GM21381 (cell line): ENCODE results near the gene RAB1A.

Source experiments
- ATAC-seq: cut with Tn5 transposase; IDR thresholded peaks from one replicate; pipeline ENCODE4 v1.9.1; 2021; ENCODE audit warnings: mild to moderate bottlenecking, moderate library complexity; ENCODE audit not compliant: unreplicated experiment

Gene RAB1A

DNA sequence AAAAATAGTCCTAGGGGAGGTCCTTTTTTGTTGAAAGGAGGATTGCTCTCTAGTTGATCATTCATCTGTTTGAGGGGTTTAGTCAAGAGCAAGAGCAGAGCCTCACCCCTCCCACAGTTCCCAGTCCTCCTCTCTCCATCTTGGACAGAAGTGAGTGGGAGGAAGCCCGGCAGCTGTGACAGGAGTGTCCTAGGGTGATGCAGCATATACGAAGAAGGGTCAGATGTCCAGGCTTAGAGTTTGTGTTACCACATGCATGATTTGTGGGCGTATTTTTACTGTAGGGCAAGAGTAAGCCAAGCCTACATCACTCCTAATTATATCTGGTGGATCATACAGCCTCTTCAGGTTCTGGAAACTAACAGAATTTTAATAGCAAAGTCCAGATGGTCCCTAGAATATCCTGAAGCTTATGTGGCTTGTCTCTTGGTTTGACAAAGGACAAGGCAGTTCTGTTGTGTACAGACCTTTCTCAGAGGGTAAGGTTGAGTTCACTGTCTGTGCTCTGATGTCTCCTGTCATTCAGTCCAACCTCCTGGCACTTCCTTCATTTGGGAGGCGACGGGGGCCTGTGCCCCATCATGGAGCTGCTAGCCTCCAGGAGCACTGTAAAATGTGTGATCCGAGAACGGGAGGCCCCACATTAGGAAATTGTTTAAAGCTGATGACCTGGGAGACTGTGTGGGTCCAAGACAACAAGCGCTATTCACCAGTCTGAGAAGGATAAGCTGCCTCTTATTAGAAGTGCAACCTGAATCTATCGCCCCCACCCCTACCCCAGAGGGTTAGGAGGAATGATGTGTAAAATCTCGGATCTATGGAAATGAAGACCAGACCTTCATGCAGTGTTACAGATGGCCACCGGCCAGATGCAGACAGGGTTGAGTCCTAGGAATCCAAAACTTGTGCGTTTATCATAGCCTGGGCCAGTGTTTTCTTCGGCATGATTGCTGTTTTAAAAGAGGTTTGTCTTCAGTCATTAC lies 66.8 kb downstream of the RAB1A start:
- no peak for ATAC-seq

DNA sequence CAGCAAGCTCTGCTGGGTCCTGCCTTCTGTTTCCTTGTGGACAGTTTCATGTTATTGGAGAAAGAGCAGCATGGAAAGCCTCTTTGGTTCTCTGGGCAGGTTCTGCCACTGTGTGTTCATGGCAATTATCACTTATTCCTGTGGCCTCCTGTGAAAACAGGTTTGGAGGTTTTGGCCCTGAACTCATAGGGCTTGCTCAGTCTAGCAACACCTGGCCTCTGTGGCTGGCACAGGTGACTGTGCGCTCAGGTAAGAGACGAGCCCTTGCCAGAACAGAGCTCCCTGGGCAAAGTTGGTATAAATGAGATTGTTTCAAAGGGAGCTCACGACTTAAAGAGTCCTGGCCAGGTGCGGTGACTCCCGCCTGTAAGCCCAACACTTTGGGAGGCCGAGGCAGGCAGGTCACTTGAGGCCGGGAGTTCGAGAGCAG lies 68.0 kb downstream of the RAB1A start:
- ATAC-seq = no peak

- no peak for ATAC-seq
Measured at GRCh38 chr2:65061146-65061909, 68.6 kb downstream of the RAB1A start.

DNA sequence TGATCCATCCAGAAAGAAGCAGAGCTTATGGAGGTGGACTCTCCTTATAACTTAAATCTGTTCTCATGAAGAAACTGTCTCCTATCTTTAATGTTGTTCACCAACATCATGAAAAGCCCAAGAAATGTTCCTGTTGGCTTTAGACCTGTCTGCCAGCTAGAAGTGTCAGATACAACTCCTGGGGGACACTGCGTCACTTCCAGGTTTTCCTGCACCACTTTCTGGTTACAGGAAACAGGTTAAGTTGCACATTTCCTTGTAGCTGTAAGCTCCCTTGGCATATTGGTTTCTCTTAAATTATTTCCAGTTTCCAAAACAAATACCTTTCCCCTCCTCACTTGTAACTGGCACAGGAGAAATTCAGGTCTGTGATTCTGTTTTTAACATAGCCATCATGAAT lies 70.8 kb downstream of the RAB1A start:
- no peak for ATAC-seq

DNA sequence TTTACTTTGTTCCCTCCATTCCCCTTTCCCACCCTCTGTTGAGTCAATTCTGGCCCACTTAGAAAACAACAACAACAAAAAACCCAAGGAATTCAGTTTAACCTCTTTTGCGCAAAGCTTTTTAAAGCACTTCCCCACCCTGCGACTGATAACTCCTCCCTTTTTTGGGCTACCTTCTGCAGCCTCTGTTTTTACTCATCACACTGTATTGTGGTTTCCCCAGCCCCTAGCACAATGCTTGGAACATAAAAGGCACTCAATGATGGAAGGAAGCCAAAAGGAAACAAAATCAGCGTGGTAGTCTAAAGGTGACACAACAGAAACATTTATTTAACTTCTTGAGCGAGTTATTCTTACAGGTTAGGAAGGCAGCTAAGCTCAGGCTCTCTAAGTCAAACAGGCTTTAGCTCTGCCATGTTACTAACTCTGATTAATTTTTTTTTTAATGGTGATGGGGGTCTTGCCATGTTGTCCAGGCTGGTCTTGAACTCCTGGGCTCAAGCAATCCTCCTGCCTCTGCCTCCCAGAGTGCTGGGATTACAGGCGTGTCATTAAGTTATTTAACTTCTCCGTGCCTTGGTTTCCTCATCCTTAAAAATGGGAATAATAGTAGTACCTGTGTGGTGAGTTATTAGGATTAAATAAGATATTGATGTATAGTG lies 72.4 kb downstream of the RAB1A start:
- no peak for ATAC-seq

DNA sequence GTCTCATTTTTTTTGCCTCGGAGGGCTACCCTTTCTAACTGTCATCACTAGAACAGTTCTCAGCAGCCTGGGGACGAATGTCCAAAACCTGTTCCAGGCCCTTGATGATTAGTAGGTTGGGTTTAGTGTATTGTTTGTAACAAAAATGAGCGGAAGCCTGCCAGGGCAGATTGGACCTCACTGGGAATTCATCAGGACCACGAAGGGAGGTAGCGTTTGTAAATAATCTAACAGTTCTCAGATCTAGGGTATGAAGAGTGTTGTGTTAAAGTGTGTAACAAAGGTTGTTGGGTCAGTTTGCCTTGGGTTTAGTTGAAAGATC lies 72.9 kb downstream of the RAB1A start:
- no peak for ATAC-seq

- ATAC-seq = peak; percentile 80
Measured at GRCh38 chr2:65056215-65057053, 73.5 kb downstream of the RAB1A start, which contains the start of gene CEP68. Gene CEP68 (plus strand): TSS chr2:65056416. CDS start chr2:65069445, 13,029 bp downstream.

GRCh38 chr2:65055422-65056214 lies 74.3 kb downstream of the RAB1A start:
- ATAC-seq = peak; percentile 23

- no peak for ATAC-seq
Measured at GRCh38 chr2:65054749-65055421, 75.0 kb downstream of the RAB1A start.

DNA sequence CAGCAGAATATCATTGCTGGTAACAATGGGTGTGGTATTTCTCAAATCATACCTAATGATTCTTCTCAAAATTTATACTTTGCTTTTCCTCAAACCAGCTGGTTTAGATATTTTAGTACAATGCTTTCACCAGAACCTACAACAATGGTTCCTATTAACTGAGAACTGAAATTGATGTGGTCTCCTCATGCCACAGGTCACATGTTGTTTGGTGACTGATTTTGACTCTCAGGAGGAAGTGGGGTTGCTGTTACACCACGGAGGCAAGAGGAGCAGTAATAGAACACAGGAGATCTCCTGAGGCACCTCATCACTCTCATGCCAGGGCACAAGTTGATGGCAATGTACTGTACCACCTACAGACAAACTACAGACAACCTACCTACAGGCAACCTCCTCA lies 76.7 kb downstream of the RAB1A start:
- ATAC-seq = peak; percentile 46

GRCh38 chr2:65050931-65051330 lies 79.0 kb downstream of the RAB1A start:
- ATAC-seq = no peak

- ATAC-seq = no peak
Measured at GRCh38 chr2:65049010-65049639, 80.8 kb downstream of the RAB1A start.

DNA sequence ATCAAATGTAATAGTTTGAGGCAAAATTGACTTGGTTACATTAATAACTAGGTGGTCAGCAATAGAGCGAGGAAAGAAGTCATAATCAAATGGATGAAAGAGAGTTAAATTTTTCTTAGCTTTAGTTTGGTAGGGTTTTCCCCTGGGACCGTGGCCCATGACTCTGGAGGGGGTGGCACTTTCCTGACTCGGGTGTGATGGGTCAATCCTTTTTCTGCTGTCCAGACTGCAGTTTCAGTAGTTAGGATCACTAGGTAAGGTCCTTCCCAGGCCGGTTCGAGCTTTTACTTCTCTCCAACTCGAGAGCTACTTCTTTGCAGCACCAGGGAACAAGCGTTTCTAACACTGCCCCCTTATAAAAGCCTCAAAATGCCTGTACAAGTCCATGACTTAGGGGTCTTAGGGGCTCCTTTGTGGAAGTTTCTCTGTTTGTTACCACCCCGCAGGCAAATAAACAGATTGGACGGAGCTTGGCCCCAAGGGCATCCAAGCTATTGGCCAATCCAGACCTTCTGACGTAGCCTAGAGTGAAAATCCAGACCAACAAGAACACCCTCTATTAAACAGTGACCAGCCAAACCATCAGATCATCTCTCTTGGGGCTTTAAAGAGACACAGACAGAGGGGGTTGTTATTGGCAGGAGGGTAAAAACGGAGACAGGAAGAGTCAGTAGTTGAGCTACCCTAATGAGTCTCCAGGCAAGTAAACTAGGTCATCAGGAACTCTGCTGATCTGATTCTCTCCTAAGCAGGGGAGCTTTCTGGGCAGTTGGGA lies 83.1 kb downstream of the RAB1A start:
- no peak for ATAC-seq

DNA sequence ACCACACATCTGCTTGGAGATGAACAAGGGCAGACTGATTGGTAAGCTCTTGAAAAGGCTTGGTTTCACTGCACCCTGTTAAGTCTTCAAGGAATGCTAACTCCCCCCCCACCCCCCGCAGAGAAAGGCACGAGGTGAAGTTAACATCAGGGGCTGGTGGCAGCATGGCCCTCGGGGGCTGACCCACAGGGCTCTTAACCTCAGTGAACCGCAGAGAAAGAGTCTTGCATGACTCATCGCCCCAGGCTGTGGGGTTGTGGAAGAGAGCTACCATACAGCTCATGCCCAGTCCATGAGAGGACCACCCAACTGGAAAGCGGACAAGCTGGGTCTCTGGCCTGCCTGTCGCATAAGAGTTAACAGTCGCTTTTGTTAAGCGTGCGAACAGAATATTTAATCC lies 84.3 kb downstream of the RAB1A start:
- ATAC-seq = no peak

- no peak for ATAC-seq
Measured at GRCh38 chr2:65044097-65044735, 85.7 kb downstream of the RAB1A start.

DNA sequence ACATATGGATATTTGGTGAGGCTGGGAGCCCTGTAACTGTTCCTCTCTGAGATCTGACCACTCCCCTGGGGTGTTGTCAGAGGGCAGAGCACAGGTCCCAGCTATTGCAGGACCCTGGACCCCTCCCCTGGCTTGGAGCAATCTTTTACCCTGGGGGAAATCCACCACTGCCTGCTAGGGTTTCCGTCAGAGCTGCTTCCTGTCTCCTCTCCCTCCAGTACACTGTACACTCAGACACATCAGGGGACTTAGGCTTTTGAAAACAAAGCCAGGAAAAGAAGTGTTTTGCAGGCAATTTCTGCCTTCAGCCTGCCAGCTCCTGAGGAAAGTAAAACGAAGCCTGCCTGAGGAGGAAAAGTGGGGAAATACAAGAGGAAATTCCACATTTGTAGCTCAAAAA lies 86.9 kb downstream of the RAB1A start:
- ATAC-seq = no peak
